CD4-positive, alpha-beta T cell treated with Interleukin-2 at 100 ng/mL for 4 hours (primary cell): ENCODE measurements around the gene TCF19.

Source experiments
- DNase-seq: peaks from one replicate; pipeline ENCODE4 v3.0.0-alpha.2; 2020; ENCODE audit warnings: low spot score

Gene TCF19

DNA sequence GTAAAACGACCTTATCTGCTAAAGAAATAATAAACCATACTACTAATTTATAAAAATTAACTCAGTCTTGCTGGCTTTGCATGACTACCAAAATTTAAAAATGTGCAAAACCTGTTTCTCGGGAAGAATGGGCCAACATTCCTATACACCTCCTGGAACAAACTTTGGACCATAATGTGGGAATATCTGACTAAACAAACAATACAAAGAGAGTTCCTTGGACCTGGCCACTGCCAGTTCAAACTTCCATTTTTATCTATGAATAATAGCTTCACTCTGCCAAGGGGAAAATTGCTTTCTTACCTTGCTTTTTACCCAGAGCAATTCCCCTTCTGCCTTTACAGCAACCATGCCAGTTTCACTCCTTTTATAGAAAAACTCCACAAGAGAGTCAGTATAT is 50.7 kb downstream of the TCF19 start:
- DNase-seq, result no peak

DNA sequence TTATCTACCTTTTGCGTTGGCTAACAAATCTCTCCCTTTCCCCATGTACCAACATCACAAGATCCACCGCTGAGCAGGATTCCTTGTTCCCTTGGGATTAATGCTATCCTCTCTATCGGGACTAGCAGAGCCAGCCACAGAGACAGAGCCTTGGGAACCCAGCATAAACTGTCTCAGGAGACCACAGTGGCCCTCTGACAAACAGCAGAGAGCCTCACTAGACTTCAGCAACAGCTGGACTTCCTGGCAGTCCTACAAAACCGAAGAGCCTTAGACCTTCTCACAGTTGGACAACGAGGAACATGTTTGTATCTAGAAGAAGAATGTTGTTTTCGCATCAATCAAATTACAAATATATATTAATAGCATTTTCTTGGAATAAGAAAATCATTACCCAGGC is 51.7 kb downstream of the TCF19 start:
- DNase-seq, result no peak

DNA sequence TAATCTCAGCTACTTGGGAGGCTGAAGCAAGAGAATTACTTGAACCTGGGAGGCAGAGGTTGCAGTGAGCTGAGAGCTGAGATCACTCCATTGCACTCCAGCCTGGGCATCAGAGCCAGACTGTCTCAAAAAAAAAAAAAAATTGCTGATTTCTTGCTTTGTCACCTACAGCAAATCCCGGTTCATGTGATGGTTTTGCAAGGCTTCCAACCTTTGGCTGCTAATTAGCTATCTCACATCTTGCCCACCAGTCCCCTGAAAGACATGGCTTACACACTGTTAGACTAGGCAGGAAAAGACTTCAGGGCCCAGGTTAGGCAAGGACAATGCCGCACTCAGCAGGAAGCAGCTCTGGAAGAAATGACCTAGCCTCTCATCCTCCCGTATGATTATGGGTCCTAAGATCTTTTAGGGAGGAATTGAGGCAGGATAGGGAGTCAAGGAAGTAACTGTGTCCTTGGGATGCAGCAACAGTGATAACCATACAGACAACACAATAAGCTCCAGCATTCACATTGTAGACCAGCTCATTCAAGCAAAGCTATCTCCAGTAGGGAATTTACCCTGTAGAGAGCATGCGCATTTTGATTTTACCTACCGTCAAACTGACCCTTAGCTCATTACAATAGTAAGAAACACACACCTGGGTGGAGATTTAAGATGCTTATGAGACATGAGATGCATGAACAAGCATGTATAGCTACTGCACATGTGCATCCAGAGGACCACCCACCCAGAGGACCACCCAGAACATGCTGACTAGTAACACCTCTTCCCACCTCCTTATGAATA is 52.5 kb downstream of the TCF19 start:
- no peak for DNase-seq
